HG02759 (cell line): ENCODE data around the gene IFRD2.
A peak's percentile ranks its signal among the peaks of the same experiment; 100 is the strongest.
"Not testable (repeated sequence)": the region's sequence is repeated elsewhere in the genome, so short reads cannot be mapped to it uniquely, and the experiment has no call there.

Experiments used
- ATAC-seq: cut with Tn5 transposase; IDR thresholded peaks from one replicate; pipeline ENCODE4 v1.9.1; 2021; ENCODE audit warnings: mild to moderate bottlenecking, moderate library complexity; ENCODE audit not compliant: unreplicated experiment

Gene IFRD2

DNA sequence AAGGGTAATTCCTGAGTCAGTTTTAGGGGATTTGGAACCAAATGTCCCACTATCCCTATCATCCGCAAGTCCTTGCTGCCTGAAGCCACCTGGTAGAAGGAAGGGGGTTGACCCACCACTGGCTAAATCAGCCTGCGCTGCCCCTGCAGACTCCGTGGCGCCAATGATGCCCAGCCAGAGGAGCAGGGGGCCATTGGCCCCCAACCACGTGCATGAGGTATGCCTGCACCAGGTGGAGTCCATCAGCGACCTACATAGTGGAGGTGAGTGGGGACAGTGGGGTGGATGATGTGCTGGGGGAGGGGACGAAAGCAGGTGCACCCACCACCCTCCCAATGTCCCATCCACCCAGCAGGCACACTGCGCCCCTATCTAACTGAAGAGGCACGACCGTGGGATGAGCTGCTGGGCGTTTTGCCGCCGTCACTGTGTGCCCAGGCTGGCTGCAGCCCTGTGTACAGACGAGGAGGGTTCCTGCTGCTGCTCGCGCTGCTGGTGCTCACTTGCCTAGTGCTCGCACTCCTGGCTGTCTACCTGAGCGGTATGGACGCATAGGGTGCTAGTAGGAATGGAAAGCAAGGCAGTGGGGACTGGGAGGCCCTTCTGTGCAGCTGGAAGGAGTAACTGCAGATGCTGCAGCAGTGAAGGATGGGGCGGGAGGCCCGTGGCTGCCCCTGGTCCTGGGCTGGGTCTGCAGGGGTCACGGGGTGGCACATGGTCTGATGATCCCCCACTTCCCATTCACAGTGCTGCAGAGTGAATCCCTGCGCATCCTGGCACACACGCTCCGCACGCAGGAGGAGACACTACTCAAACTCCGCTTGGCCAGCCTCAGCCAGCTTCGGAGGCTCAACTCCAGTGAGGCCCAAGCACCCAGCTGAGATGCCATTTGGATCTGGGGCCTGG is 5.7 kb downstream of the IFRD2 start:
- ATAC-seq: no peak

DNA sequence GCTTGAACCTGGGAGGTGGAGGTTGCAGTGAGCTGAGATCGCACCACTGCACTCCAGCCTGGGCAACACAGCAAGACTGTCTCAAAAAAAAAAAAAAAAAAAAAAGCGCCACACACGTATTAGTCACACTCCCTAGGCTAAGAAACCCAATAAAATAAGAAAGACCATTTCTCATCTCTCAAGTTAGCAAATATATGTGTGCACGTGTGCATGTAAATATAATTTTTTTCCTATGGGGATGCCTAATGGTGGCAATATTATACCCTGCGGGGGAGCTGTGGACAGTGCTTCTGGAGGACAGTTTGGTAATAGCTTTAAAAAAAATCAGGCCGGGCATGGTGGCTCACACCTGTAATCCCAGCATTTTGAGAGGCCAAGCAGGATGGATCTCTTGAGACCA is 8.1 kb downstream of the IFRD2 start:
- ATAC-seq: not testable (repeated sequence)

DNA sequence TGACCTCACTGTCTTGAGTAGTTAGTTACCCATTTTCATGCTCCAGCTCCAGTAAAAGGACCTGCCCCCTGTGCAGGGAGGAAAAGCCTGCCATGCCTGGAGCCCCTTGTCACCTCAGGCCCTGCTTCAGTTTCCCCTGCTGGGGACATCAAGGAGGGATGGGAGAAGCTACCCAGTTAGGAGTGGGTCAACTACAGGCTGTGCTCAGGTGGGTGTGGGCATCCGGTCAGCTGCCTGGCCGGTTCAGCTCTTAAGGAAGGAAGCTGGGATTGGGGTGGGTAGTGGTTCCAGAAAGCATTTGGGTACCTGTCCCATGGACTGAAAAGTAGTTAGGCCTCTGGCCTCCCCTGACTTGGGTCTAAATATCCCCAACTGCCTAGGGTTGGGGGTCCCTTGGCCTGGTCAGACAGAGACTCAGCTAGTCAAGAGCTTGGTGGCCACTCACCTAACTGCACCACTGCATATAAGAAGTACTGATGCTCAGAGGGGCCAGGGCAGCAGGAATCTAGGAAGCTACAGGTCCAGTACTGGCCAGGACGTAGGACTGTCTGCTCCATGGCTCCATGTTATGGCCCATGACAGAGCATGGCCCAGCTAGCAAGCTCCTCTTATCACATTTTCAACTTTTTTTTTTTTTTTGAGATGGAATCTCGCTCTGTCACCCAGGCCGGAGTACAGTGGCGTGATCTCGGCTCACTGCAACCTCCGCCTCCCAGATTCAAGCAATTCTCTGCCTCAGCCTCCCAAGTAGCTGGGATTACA is 12.8 kb downstream of the IFRD2 start:
- no peak for ATAC-seq

- ATAC-seq: no peak
Measured at GRCh38 chr3:50278880-50279224, 13.4 kb downstream of the IFRD2 start, which contains the start of gene LSMEM2. TSS of gene LSMEM2 (plus strand) at chr3:50279087. CDS start at chr3:50279114, 27 bp downstream.

DNA sequence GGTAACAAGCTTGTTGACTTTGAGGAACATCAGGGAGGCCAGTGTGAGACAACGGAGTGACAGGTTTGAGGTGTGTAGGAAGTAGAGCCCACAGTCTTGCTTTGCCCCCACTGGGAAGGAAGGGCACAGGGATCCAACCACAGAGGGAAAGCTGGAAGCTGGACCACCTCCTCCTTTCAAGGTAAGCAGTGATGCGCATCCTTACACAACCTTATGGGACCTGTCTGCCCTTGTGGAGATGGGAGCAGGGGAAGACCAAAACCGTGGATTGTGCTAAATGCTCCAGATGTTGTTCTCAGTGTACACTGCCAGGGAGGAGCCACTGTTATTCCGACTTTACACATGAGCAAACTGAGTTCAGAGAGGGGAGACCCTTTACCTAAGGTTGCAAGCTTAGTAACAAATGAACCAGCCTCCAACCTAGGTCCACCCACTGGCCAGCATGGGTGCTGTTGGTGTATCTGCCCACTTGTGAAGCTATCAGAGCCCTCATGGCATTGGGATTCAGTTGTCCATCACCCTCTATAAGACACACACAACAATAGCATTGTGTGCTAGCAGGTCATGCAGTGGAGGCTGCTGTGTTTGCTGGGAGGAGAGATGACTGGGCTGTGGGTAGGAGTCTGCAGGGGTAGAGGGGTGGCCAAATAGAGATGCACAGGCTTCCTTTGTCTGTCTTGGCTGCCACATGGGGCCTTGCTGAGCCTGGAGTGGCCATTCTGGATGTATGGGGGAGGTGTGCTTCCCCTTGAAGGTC is 13.9 kb downstream of the IFRD2 start:
- no peak for ATAC-seq

- no peak for ATAC-seq
Measured at GRCh38 chr3:50276762-50277101, 15.5 kb downstream of the IFRD2 start.

DNA sequence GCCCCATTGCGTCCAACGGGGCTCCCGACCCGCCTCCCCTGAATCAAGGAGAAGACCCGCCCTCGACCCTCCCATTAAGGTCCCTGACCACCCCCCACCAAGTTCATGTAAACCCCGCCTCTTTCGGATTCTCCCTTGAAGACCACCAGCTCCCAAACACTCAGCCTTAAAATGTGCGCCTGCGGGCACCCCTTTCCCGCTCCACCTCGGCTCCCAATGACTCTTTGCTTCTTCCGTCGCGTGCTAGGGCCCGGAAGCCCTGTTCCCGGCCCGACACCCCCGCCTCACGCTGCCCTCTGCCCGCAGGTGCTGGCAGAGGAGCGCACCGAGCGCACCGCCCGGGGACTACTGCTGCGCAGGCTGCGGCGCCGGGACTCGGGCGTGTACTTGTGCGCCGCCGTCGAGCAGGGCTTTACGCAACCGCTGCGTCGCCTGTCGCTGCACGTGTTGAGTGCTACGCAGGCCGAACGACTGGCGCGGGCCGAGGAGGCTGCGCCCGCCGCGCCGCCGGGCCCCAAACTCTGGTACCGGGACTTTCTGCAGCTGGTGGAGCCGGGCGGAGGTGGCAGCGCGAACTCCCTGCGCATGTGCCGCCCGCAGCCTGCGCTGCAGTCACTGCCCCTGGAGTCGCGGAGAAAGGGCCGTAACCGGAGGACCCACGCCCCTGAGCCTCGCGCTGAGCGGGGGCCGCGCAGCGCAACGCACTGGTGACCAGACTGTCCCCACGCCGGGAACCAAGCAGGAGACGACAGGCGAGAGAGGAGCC is 16.1 kb downstream of the IFRD2 start:
- ATAC-seq: no peak

DNA sequence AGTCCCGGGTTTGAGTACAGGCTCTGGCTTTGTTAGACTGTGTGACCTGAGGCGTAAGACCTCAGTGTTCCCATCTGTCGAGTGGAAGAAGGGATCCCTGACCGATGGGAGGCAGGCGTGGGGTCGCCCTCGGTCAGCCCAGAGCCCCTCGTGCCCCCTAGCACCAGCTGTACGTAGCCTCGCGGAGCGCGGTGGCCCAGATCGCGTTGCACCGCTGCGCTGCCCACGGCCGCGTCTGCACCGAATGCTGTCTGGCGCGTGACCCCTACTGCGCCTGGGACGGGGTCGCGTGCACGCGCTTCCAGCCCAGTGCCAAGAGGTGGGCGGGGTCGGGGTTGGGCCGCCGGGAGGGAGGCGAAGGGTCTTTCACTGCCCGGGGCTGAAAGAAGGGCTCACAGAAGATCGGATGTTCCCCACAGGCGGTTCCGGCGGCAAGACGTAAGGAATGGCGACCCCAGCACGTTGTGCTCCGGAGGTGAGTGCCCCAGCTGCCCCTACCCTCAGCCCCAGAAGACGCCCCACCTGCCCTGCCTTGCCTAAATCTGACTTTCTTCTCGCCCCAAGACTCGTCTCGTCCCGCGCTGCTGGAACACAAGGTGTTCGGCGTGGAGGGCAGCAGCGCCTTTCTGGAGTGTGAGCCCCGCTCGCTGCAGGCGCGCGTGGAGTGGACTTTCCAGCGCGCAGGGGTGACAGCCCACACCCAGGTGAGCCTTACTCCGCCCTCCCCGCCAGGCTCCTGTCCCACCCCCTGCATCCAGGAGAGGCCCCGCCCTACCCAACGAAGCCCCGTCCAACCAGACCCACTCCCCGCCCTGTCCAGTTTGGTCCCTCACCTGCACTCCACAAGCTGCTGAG is 16.9 kb downstream of the IFRD2 start:
- ATAC-seq: no peak

GRCh38 chr3:50274371-50275104 is 17.7 kb downstream of the IFRD2 start:
- no peak for ATAC-seq

DNA sequence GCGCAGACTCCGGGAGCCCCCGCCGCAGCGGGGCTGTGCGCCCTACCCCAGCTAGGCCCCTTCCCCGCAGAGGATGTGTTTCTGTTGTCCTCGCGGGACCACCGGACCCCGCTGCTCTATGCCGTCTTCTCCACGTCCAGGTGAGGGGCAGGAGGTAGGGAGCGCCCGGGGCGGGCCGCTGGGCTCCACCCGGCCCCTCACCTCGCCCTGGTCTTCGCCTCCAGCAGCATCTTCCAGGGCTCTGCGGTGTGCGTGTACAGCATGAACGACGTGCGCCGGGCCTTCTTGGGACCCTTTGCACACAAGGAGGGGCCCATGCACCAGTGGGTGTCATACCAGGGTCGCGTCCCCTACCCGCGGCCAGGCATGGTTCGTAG is 18.6 kb downstream of the IFRD2 start:
- ATAC-seq: no peak

GRCh38 chr3:50272911-50273688 is 19.1 kb downstream of the IFRD2 start:
- ATAC-seq: peak; percentile 83

DNA sequence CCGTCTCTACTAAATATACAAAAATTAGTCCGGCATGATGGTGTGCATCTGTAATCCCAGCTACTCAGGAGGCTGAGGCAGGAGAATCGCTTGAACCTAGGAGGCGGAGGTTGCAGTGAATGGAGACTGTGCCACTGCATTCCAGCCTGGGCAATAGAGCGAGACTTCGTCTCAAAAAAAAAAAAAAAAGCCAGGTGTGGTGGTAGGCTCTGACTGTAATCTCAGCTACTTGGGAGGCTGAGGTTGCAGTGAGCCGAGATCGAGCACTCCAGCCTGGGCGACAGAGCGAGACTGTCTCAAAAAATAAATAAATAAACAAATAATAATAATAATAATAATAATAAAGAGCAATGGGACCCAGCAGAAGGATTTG is 19.7 kb downstream of the IFRD2 start:
- not testable (repeated sequence) for ATAC-seq

DNA sequence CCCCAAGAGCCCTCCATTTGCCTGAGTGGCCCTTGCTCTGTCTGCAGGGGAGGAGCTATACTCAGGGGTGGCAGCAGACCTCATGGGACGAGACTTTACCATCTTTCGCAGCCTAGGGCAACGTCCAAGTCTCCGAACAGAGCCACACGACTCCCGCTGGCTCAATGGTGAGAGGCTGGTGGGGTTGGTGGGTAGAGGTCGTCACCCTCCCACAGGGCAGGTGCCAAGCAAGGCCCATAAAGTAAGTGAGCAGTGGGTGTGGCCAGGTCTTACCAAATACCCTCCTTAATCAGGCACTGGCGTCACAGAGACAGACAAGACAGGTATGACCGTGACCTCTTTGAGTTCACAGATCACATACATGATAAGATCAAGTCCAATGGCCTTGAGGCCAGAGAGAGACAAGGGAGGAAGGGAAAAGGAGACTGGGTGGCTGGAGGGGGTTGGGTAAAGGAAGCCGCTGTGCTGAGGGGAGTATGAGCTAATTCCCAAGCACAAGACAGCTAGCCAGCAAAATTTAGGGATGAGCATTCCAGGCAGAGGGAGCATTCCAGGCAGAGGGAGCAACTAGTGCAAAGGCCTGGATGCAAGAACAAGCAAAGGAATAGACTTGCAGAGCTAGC is 20.8 kb downstream of the IFRD2 start:
- no peak for ATAC-seq

DNA sequence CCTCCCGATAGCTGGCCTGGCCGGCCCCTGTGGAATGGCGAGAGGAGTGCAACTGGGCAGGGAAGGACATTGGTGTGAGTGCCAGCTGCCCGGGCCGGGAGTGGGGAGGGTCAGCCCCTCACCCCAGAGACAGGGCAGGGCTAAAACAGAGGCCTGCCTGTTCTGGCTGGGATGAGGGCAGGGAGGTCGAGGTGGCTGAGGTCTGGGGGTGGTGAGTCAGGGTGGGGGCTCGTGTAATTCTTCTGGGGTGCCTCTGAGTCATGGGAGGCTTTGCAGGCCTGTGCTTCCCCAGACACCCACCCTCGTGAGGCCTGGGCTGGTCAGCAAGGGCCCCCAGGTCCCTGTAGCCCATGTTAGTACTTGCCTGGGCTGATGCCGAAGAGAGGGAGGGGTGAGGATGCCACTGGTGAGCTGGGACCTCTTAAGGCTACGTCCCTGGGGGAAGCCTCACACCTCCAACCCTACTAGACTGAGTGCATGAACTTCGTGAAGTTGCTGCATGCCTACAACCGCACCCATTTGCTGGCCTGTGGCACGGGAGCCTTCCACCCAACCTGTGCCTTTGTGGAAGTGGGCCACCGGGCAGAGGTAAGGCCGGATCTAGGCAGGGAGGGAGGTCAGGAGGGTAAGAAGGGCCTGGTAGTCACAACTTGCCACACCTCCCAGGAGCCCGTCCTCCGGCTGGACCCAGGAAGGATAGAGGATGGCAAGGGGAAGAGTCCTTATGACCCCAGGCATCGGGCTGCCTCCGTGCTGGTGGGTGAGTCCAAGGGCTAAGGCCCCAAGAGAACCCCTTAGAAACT is 21.6 kb downstream of the IFRD2 start:
- no peak for ATAC-seq

- ATAC-seq: no peak
Measured at GRCh38 chr3:50269977-50270413, 22.2 kb downstream of the IFRD2 start.

GRCh38 chr3:50269460-50269859 is 22.8 kb downstream of the IFRD2 start:
- ATAC-seq: no peak
